Measurements from ENCODE around the gene BTBD8. TPM values are rescaled to one million over a fixed set of nuclear protein-coding genes. Genes with fewer than 3 reads are reported as not detected.

BTBD8 gene
- polyA plus RNA-seq, 1 experiment: 5.0 TPM

DNA sequence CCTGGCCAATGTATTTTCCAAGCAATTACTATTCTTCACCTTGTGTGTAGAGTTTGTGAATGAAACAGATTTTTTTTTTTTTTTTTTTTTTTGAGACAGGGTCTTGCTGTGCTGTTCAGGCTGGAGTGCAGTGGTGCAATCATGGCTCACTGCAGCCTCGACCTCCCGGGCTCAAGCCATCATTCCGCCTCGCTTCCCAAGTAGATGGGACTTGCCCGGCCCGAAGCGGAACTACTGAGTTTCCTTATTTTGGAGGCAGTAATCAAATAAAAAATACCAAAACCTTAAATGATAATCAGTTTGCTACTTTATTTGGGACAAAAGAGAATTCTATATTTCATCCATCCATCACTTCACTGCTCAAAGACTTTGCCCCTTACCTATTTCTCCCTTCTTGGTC is 704 bp upstream of the BTBD8 start:
- CTCF ChIA-PET: no interaction called here
- no peaks in the 10 kb centered on the region for H3K27me3 ChIP-seq (ENCODE audit: control insufficient read depth, insufficient read depth, low read length)

DNA sequence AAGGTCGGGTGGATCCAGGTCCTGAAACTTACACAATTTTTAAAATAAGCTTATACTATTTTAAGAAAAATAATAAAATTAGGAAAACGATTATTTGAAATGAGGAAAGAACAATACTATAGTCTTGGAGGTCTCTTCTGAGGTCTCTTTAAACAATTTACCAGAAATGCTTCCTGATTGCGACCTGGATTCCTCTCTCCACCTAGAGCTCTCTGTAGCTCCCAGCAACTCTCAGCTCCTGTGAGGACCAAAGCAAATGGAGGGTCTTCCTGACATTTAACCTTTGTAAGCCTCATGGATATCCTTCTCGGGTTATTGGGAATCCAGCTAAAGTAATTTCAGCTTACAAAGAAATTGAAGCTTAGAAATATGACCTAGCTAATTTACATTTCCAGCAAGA is 886 bp downstream of the BTBD8 start:
- no peaks in the 10 kb centered on the region for H3K27me3 ChIP-seq (ENCODE audit: control insufficient read depth, insufficient read depth, low read length)
- DNase-seq (ENCODE audit: low read depth, low spot score): no peak
- H3K9me3 ChIP-seq (ENCODE audit: control insufficient read depth, insufficient read depth, low read length): peaks cover 10% of the 10 kb centered on the region
- ChIA-PET CTCF (interaction anchor here (1.0 to 2.8 kb wide), 4 partner anchors 11 to 916 kb away, joined by 3 to 18 read pairs (median 7); no protein-coding TSS in a partner anchor), POLR2A (interaction anchor here (0.6 kb wide), 1 partner anchor 39 kb away, joined by 6 read pairs; no protein-coding TSS in a partner anchor)
- H3K4me3 ChIP-seq (ENCODE audit: low read depth, low read length): peak overlapping the region; percentile 80
- no peak overlapping the region for H3K27ac ChIP-seq (ENCODE audit: low read depth, low read length)
- TF ChIP-seq, protein P1, sequence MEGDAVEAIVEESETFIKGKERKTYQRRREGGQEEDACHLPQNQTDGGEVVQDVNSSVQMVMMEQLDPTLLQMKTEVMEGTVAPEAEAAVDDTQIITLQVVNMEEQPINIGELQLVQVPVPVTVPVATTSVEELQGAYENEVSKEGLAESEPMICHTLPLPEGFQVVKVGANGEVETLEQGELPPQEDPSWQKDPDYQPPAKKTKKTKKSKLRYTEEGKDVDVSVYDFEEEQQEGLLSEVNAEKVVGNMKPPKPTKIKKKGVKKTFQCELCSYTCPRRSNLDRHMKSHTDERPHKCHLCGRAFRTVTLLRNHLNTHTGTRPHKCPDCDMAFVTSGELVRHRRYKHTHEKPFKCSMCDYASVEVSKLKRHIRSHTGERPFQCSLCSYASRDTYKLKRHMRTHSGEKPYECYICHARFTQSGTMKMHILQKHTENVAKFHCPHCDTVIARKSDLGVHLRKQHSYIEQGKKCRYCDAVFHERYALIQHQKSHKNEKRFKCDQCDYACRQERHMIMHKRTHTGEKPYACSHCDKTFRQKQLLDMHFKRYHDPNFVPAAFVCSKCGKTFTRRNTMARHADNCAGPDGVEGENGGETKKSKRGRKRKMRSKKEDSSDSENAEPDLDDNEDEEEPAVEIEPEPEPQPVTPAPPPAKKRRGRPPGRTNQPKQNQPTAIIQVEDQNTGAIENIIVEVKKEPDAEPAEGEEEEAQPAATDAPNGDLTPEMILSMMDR (IDR thresholded peaks at IDR 0.05; ENCODE audit: low read depth, low read length): no peak

More for the DNA sequence above, 704 bp upstream of the BTBD8 start:
- POLR2A ChIA-PET: no interaction called here
- no peak for DNase-seq (ENCODE audit: low read depth, low spot score)
- H3K9me3 ChIP-seq (ENCODE audit: control insufficient read depth, insufficient read depth, low read length): no peaks in the 10 kb centered on the region; the same call in none of the 2 replicates
- TF ChIP-seq, protein P1 (IDR thresholded peaks at IDR 0.05; ENCODE audit: low read depth, low read length): no peak
- H3K4me3 ChIP-seq (ENCODE audit: low read depth, low read length): peak overlapping the region; percentile 80; the same call in 1 of the 2 replicates
- H3K27ac ChIP-seq (ENCODE audit: low read depth, low read length): no peak overlapping the region

DNA sequence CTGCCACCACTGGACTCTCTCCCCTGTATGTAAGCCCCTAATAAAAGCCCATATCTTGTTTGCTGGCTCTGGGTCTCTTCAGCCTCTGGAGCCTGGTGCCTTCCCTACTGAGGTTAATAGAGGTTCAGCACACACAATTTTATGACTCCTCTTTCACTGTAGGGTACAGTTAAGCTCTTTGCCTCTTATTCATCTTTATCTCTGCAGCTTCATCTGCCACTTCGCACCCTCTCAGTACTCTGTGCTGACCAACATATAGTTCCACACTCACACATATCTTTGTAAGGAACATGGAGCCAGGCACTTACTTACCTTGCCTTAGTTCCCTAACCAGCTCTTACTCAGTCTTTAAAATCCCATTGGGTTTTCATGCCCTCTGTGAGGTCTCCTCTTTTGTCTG is 4.5 kb downstream of the BTBD8 start:
- H3K9me3 ChIP-seq (ENCODE audit: control insufficient read depth, insufficient read depth, low read length): peaks cover 17% of the 10 kb centered on the region
- H3K4me3 ChIP-seq (ENCODE audit: low read depth, low read length): no peak overlapping the region
- H3K27me3 ChIP-seq (ENCODE audit: control insufficient read depth, insufficient read depth, low read length): no peaks in the 10 kb centered on the region
- TF ChIP-seq, protein P1 (IDR thresholded peaks at IDR 0.05; ENCODE audit: low read depth, low read length): no peak
- ChIA-PET CTCF (no interaction called here), POLR2A (no interaction called here)
- no peak for DNase-seq (ENCODE audit: low read depth, low spot score)
- H3K27ac ChIP-seq (ENCODE audit: low read depth, low read length): no peak overlapping the region

DNA sequence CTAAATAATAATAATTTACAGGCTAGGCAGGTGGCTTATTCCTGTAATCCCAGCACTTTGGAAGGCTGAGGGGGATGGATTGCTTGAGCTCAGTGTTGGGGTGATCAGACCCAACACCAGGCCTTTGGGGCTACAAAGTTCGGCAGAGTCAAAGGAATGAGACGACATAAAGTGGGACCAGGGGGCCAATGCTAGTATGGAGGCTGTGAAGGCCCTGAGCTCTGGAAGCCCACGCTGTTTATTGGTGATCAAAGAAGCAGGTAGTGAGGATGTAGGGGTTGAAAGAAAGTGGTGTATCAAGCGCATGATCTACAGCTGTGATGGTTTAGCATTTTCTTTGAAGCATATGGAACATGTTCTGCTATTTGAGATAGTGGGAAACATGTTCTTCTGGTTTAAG is 5.6 kb downstream of the BTBD8 start:
- POLR2A ChIA-PET: no interaction called here
- H3K27ac ChIP-seq (ENCODE audit: low read depth, low read length): no peak overlapping the region
- TF ChIP-seq, protein P1 (IDR thresholded peaks at IDR 0.05; ENCODE audit: low read depth, low read length): no peak
- no peak for DNase-seq (ENCODE audit: low read depth, low spot score)
- CTCF ChIA-PET: no interaction called here
- no peak overlapping the region for H3K4me3 ChIP-seq (ENCODE audit: low read depth, low read length)
- peaks cover 17% of the 10 kb centered on the region for H3K9me3 ChIP-seq (ENCODE audit: control insufficient read depth, insufficient read depth, low read length)
- H3K27me3 ChIP-seq (ENCODE audit: control insufficient read depth, insufficient read depth, low read length): no peaks in the 10 kb centered on the region

DNA sequence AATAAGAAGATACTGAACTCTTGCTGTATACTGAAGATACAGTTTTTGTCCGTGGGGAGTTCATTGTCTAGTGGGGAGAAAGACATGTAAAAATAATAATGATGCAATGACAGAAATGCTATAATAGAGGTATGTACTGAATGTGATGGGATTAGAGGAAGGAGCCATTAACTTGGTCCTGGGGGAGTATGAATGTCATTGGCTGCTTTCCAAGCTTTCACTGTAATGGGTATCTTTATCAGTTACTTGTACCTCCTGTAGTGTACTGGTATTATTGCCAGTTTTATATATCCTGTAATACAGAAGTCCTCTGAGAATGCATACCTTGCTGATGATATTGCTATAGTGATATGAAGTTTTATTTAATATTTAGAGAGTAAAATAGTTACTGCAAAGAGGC is 7.4 kb downstream of the BTBD8 start:
- Histone ChIP-seq H3K27ac (ENCODE audit: low read depth, low read length) (no peak overlapping the region), H3K9me3 (ENCODE audit: control insufficient read depth, insufficient read depth, low read length) (peaks cover 17% of the 10 kb centered on the region), H3K4me3 (ENCODE audit: low read depth, low read length) (no peak overlapping the region), H3K27me3 (ENCODE audit: control insufficient read depth, insufficient read depth, low read length) (no peaks in the 10 kb centered on the region)
- ChIA-PET CTCF (no interaction called here), POLR2A (no interaction called here)
- TF ChIP-seq, protein P1 (IDR thresholded peaks at IDR 0.05; ENCODE audit: low read depth, low read length): no peak
- no peak for DNase-seq (ENCODE audit: low read depth, low spot score)

Measured in AG04450 (cell line).